GM18498 (cell line): ENCODE results near the gene ARHGEF4.

Source experiments
- ATAC-seq: cut with Tn5 transposase; IDR thresholded peaks from one replicate; pipeline ENCODE4 v1.9.1; 2021; ENCODE audit warnings: mild to moderate bottlenecking, moderate library complexity; ENCODE audit not compliant: unreplicated experiment

The ARHGEF4 gene

DNA sequence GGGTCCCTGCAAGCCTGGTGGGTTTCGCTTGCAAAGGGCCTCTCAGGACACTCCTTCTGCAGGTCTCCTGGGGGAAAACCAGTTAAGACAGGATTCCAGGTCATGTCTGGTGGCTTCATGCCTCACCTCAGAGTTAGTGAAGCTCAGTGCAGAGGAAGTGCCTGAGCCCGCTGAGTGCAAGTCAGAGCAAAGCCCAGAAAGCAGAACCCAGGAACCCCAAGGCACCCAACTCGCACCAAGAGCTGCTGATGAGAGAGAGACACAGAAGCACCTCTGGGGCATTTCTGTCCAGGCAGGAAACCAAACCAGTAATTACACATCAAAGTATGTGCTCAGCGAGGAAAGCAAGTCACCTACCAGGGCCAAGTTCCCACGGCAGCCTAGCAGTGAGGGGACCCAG is 78.4 kb downstream of the ARHGEF4 start:
- no peak for ATAC-seq

DNA sequence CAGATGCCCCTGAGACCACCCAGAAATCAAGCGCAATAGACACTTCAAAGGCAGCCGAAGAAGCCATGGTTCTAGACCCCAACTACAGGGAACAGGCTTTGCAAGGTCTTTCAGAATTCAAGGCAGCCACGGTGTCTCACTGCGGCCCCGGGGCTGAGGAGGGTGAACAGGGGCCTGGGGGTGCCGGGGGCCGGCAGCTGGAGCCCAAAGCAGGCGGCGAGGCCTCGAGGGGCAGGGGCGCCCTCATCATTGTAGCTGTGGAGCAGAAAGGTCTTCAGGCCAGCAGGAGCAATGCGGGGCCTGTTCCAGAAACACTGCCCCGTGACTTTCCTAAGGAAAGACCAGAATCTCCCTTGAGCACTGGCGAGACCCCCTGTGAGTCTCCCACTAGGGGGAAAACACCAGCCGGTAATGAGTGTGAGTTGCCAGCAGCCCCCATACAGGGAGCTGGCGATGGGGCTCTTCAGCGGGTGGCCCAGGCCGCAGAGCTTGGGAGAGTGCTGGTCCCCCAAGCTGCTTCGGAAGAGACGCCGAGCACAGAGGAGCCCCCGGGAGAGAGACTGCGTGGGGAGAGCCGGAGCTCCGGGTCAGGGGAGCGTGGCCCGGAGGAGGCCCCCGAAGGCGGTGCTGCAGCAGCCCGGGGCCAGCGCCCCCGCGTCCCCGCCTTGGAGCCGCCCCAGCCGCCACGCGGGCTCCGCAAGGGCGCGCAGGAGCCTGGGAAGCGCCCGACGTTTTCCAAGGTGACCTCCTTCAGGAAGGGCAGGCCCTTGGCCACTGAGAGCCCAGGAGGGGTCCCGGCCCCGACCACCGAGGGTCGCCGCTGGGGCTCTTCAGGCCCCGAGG is 79.1 kb downstream of the ARHGEF4 start:
- no peak for ATAC-seq

DNA sequence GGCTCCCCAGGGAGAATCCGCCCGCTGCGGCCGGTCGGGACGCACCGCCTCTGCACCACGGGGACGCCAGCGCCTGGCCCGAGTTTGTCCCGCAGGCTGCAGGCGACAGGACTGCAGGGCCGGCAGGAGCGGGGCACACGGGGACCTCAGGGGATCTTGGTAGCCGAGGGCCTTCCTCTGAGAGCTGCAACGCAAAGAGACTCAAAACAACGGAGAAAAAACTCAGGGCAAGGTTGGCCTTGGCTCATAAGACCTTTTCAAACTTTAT is 79.7 kb downstream of the ARHGEF4 start:
- ATAC-seq: no peak

DNA sequence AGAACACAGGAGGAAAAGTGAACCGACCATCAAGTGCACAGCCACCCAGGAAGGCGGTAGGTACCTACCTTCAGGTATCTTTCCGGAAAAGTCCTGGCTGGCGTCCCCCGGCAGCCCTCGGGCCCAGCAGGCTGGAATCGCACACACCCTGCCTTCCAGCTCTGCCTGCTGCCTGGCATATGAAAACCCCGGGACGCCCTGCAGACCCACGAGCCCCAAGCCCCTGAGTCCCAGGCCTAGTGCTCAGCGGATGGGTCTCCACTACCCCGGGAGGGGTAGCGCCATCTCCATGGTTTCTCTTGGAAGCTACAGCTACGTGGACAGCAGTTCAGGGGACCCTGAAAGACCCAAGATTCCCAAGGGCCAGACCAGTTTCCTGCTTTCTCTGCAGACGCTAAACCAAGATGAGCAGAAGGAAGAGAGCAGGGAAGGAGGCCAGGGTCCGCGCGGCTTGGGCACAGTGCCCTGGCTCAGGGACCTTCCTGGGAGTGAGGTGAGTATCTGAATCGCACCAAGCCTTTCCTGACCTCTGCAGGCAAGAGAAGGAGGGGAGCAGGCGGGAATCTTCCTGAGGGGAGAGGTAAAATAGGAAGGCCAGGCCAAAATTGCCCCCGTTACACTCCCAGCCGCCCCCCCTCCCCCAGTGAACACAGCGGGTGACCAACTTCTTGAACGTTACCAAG is 80.4 kb downstream of the ARHGEF4 start:
- no peak for ATAC-seq

DNA sequence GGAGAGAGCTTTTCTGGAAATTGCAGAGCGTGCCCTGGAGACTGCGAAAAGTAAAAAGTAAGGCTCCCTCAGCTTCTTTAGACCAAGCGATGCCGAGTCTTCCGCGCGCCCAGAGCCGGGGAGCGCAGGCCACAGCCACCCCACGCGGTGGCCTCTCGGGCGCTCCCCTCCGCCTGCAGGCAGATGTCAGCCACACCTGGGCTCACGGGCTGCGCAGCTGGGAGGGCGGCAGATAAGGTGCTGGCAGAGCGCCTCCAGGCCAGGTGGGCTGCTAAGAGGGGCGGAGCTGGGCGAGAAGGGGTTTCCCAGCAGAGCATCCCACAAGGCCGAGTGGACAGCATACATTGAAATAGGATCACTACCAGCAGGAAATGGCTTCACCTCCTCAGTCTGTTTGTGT is 81.7 kb downstream of the ARHGEF4 start:
- no peak for ATAC-seq

DNA sequence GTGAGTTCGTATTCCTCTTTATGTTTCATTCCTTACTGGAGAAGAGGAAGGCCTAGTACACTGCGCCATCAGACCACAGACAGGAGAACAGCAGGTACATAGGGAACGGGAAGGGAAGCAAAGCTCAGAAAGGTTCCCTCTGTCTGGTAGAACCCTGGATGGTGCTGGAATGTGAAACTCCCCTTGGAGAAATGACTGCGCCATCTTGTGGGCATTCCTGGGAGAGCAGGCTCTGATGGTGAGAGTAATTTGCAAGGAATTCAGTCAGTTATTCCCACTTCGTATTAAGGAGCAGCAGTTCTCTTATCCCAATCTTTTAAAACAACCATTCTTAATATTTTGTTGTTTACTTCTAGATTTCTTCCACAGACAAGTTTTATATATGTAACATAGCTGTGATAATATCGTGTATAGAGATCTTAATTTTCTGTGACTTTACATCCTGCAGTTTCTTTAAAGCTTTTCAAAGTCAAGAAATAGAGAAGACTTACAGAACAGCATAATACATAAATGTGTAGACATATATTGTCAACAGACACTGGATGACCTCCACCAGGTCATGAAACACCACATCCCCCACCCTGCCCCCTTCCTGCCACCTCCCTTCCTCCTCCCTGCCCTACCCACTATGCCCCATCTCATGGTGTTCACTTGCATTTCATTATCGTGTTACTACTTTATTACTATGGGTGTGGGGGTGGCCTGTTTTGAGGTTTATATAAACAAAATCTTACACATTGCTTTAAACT is 83.9 kb downstream of the ARHGEF4 start:
- ATAC-seq: no peak

DNA sequence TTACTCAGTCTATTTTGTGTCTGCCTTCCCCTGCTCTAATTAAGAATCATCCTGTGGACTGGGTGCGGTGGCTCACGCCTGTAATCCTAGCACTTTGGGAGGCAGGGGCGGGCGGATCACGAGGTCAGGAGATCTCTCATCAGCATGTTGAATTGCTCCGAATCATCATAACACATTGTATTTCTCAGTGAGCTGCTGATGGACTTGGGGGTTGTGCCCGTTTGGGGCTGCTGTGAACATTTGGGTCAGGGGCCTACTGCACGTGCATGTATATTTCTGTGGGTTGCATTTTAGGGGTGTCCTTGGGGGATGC is 84.4 kb downstream of the ARHGEF4 start:
- no peak for ATAC-seq

DNA sequence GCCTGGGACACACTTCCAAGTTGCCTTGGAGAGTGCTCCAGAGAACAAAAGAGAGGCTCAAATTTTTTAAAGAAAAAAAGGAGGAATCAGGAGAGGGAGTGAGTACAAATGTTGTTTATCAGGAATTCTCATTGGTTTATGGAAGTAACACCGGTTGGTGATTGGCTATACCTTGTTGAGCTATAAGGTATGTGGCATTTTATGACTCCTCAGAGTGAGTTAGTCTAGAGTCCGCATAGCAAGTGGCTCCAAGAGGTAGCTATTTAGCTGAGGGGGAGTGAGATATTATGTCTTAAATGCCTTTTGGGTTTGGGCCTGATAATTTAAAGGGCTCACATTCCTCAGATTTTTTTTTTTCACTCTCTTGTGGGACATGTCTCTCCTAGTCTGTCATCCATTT is 85.7 kb downstream of the ARHGEF4 start:
- ATAC-seq: no peak

DNA sequence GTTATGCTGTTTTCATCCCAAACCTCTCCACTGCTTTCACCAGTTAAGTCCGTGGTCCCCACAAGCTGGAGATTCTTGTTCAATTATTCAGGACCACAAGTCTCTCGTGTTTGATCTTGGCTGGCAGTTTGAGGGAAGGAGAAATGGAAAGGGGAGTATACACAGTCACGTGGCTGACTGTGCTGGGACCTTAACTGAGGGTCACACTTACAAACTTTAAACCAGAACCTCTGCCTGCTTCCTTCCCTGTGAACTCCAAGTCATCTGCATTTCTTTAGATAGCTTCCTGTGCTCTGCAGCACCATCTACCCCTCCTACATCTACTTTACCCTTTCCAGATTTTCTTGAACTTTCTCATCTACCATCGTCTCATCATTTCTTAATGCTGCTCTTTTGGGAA is 91.7 kb downstream of the ARHGEF4 start:
- ATAC-seq: no peak

DNA sequence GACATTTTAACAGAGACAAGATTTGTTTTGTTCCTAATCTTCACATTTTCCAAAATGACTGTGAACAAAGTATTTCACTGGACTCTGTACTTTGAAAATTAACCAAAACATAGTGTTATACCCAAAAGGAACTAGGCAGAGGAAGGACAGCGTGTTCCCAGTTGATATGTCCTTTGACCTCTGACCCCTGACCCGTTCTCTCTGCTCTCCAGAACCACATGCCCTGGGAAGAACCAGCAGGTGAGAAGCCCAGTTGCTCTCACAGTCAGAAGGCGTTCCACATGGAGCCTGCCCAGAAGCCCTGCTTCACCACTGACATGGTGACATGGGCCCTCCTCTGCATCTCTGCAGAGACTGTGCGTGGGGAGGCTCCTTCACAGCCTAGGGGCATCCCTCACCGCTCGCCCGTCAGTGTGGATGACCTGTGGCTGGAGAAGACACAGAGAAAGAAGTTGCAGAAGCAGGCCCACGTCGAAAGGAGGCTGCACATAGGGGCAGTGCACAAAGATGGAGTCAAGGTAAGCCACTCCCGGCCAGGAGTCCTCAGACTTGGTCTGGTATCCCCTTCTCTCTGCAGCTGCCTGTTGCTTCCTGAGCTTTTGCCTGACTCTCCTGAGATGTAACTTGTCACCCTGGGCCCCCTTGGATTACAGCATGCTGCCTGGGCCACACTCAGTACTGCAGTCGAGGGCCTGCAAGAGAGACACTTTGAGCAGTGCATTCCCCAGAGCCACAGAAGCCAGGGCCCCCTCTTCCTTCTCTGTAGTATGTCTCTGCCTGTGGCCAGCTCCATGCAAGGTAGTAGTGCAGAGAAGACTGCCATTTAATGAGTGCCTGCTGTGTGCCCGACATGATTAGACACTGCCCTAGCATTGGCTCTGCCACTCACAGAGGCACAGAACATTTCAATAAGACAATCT is 94.3 kb downstream of the ARHGEF4 start:
- no peak for ATAC-seq

DNA sequence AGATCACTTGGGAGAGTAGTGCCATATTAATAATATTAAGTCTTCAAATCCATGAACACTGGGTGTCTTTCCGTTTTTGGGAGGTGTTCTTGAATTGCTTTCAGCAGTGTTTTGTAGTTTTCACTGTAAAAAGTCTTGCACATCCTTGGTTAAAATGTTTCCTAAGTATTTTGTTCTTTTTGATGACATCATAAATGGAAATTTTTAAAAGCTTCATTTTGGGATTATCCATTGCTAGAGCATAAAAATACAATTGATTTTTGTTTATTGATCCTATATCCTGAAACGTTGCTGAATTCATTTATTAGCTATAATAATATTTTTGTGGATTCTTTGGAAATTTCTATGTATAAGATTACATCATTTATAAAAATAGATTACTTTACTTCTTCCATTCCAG is 96.8 kb downstream of the ARHGEF4 start:
- ATAC-seq: no peak

DNA sequence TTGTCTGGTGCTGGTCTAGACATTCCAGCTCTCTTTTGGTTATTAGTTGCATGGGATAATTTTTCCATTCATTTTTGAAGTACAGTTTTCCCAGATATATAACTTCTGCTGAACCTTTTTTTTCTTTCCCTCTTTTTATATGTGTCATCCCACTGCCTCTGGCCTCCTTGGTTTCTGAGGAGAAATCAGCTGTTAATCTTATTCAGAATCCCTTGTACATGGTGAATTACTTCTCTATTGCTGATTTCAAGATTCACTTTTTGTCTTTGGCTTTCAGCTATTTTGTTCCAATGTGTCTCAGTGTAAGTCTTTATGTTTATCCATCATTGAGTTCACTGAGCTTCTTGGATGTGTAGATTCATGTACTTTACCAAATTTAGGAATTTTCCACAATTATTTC is 99.7 kb downstream of the ARHGEF4 start:
- ATAC-seq: no peak

DNA sequence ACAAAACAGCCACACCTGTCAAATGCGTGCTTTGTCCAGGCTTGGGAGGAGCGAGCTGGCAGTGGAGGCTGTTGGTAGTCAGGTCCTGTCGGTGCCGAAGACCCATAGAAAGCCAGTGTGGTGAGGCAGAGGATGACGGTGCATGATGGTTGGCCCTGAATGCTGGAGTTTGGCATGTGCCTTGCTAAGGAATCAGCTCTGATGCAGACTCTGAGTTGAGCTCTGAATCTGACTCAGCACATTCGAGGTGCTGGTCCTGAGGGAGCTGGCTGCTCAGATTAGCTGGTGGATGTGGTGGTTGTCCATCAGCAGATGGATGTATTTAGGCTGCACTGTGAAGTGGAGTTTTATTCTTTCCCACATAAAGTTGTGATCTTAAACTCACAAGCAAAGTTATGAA is 111.3 kb downstream of the ARHGEF4 start:
- ATAC-seq: no peak

DNA sequence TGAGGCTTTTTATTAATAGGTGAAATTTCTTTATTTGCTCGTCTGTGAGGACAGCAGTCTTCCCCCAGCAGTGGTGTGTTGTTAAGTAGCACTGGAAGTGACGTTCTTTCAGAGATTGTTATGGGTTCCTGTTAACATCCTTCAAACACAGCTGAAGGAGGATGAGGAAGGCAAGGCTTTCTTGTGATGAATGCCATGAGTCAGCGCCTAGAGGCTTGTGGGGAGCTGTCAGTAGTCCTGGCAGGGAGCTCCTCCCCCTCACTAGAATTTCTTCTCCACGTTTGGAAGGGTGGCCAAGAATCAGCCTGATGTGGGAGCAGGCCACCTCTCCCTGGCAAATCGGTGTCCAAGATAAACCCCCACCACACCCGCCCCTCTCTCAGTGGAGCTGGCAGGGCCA is 113.2 kb downstream of the ARHGEF4 start:
- ATAC-seq: no peak

DNA sequence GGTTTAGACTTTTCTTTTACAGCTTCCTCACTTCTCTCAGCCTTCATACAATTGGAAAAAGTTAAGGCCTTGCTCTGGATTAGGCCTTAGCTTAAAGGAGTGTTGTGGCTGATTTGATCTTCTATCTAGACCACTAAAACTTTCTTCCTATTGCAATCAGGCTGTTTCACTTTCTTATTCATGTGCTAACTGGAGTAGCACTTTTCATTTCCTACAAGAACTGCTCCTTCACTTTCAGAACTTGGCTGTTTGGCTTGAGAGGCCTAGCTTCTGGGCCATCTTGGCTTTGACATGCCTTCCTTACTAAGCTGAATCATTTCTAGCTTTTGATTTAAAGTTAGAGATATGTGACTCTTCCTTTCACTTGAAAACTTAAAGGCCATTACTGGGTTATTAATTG is 114.3 kb downstream of the ARHGEF4 start:
- peak; percentile 87 for ATAC-seq

DNA sequence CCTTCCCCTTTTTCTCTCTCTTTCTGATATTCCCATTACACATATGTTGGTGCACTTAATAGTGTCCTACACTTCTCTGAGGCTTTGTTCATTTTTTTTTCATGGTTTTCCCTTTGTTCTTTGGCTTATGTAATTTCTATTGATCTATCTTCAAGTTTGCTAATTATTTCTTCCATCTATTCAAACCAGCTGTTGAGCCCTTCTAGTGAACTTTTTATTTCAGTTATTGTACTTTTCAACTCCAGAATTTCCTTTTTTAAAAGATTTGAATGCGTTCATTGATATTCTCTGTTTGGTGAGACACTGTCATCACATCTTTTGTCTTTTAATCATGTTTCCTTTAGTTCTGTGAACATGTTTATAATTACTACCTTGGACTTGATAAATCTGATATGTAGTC is 118.2 kb downstream of the ARHGEF4 start:
- no peak for ATAC-seq

DNA sequence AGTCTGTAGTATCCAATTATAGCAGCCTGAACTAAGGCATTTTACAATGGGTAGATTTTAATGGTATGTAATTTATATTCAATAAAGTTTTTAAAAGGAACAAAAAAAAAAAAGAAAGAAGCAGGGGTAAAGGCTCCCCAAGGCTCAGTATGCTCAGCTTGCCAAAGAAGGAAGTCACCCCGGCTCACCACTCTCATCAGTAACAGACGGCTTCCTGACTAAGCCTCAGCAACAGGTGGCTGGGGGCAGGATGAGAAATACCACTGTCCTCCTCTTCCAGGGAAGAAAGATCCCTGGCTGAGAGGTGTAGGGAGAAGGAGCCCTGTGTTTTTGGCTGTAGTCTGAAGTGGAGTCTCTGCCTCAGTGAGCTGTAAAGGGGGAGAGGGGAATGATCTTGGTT is 121.2 kb downstream of the ARHGEF4 start:
- ATAC-seq: no peak

DNA sequence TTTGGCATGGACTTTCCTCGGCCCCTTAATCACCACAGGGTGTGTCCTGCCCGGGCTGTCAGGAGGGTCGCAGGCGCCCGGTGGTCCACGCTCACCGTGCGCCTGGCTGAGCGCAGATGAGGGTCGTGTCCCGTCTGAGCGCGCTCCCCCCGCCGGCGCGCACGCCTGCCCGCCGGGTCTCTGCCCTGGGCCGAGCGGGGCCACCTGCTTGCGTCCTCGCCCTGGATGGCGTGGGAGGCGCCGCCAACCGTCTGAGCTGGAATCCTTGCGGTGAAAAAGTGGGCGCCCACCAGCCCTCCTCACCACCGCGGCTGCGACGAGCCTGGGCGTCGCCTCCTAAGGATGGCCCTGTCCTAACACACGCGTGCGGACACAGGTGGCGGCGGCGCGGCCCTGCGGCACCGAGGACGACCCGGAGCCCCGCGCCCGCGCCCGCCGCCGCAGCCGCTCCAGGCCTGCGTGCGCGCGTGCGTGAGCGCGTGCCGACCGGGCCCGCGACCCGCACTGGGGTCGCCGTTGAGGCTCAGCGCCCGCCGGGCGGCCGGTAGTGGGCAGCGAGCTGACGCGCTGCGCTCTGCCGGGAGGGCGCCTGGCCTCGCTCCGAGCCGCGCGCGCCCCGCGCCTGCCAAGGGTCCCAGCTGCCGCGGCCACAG is 126.6 kb downstream of the ARHGEF4 start:
- no peak for ATAC-seq

DNA sequence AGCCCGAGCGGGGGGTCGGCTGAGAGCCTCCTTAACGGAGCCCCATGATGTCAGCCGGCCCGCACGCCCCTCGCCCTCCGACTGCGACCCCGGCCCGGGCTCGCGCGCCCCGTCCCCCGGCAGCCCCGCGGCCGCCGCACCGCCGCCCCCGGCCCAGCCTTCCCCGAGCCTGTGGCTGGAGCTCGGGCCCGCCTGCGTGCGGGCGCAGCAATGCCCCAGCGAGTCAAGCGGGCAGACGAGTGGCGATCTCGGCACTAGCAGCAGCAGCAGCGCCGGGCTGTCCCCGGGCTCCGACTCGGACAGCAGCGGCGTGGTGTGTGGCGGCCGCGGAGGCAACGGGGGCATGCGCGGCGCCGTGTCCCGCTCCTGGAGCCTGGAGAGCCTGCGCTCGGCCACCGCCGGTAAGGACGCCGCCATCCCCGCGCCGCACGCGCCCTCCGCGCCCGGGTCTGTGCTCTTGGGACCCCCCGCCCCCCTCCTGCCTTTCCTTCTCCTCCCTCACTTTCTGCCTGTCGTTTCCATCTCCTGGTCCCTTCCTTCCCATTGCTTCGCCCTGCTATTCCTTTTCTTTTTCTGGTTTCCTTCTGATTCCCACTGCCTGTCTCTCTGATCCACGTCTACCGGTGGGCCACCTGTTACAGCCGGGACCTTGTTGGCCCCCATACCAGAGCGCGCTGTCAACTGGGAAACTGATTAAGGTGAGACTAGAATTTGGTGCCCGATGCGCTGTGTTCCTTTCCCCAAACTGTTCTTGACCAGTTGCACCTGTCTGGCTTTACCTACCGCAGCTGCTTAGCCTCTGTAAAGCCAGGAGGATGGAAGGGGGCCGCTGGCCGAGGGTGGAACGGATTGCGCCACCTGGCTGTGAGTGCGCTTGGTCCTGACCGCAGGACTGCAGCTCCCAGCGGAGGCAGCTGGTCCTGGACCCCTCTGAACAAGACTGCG is 127.4 kb downstream of the ARHGEF4 start:
- no peak for ATAC-seq

DNA sequence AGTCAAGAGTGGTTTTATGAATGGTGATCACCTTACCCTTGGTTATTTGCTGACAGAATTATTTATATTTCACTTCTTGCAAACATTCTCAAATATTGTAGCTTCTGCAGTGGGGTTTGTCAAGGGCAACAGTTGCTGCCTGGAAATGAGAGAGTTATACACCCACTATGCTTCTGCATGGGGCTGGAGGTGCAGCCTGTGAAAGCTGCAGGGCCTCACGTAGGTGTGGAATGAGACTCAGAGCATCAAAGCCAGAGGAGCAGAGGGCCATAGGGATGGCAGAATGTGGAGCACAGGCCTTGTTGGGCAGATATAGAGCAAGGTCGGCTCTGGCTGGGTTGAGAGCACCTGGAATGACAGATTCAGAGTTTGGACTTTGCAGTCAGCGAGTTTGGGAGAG is 128.2 kb downstream of the ARHGEF4 start:
- no peak for ATAC-seq
